IPS-NIHi11 (cell line): ENCODE measurements around the gene MBOAT2.
"Not testable (repeated sequence)": the region's sequence is repeated elsewhere in the genome, so short reads cannot be mapped to it uniquely, and the experiment has no call there.

Experiments
- DNase-seq: peaks from one replicate; pipeline ENCODE4 v3.0.0; 2012; ENCODE audit warnings: mixed read lengths, low spot score

The MBOAT2 gene

GRCh38 chr2:8895087-8895912 is 108.2 kb downstream of the MBOAT2 start:
- not testable (repeated sequence) for DNase-seq

GRCh38 chr2:8893978-8894820 is 109.3 kb downstream of the MBOAT2 start:
- no peak for DNase-seq

- DNase-seq, result no peak
These were observed 110.0 kb downstream of the MBOAT2 start for GRCh38 chr2:8893474-8893873.

- DNase-seq, result no peak
These were observed 111.4 kb downstream of the MBOAT2 start for GRCh38 chr2:8892111-8892510.

- DNase-seq, result no peak
These were observed 113.5 kb downstream of the MBOAT2 start for GRCh38 chr2:8889978-8890377.

GRCh38 chr2:8888963-8889362 is 114.5 kb downstream of the MBOAT2 start:
- DNase-seq, result no peak

GRCh38 chr2:8886876-8887275 is 116.6 kb downstream of the MBOAT2 start:
- DNase-seq, result no peak

GRCh38 chr2:8886202-8886518 is 117.3 kb downstream of the MBOAT2 start:
- DNase-seq, result no peak

- no peak for DNase-seq
These were observed 117.9 kb downstream of the MBOAT2 start for GRCh38 chr2:8885449-8886201.

GRCh38 chr2:8884812-8885211 is 118.7 kb downstream of the MBOAT2 start:
- no peak for DNase-seq

- peak; percentile 62 for DNase-seq
These were observed 121.4 kb downstream of the MBOAT2 start for GRCh38 chr2:8882094-8882493.

GRCh38 chr2:8877894-8878293 is 125.6 kb downstream of the MBOAT2 start:
- no peak for DNase-seq

GRCh38 chr2:8877332-8877731 is 126.2 kb downstream of the MBOAT2 start:
- DNase-seq, result no peak

GRCh38 chr2:8876628-8877027 is 126.9 kb downstream of the MBOAT2 start:
- DNase-seq, result no peak

GRCh38 chr2:8872821-8873432 is 130.6 kb downstream of the MBOAT2 start:
- DNase-seq, result peak; percentile 40

- no peak for DNase-seq
These were observed 133.0 kb downstream of the MBOAT2 start for GRCh38 chr2:8870441-8870840.

GRCh38 chr2:8867363-8867762 is 136.1 kb downstream of the MBOAT2 start:
- no peak for DNase-seq

- DNase-seq, result no peak
These were observed 140.0 kb downstream of the MBOAT2 start for GRCh38 chr2:8863331-8863953.

GRCh38 chr2:8862230-8862629 is 141.3 kb downstream of the MBOAT2 start:
- DNase-seq, result no peak

- no peak for DNase-seq
These were observed 141.7 kb downstream of the MBOAT2 start for GRCh38 chr2:8861797-8862196.

- no peak for DNase-seq
These were observed 143.2 kb downstream of the MBOAT2 start for GRCh38 chr2:8860239-8860638.

- no peak for DNase-seq
These were observed 144.6 kb downstream of the MBOAT2 start for GRCh38 chr2:8858910-8859309.
